ENCODE results near the gene CEP152. TPM values are rescaled to one million over a fixed set of nuclear protein-coding genes. Genes with fewer than 3 reads are reported as not detected.
"Not testable (repeated sequence)": the region's sequence is repeated elsewhere in the genome, so short reads cannot be mapped to it uniquely, and the experiment has no call there.

CEP152 gene
- total RNA-seq, 1 donor, result 5.2 TPM

DNA sequence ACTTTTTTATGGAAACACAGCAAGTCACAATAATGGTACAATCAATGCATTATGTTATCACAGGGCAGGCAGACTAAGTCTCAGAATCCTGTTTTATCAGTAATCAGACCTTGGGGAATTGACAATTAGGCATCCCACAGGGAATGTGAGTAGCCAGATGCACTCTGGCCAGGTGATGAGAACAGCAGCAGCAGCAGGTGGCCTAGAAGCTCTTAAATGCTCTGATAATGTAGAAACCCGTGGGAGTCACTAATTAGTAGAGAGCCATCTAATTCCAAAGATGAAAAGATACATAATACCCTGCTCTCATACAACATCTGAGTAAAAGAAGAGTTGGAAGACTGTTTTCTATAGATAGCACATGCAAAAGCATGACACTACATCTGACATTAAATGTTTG, 12.6 kb downstream of the CEP152 start:
- no peak for DNase-seq (ENCODE audit: low read depth)
- TF ChIP-seq, protein P1, sequence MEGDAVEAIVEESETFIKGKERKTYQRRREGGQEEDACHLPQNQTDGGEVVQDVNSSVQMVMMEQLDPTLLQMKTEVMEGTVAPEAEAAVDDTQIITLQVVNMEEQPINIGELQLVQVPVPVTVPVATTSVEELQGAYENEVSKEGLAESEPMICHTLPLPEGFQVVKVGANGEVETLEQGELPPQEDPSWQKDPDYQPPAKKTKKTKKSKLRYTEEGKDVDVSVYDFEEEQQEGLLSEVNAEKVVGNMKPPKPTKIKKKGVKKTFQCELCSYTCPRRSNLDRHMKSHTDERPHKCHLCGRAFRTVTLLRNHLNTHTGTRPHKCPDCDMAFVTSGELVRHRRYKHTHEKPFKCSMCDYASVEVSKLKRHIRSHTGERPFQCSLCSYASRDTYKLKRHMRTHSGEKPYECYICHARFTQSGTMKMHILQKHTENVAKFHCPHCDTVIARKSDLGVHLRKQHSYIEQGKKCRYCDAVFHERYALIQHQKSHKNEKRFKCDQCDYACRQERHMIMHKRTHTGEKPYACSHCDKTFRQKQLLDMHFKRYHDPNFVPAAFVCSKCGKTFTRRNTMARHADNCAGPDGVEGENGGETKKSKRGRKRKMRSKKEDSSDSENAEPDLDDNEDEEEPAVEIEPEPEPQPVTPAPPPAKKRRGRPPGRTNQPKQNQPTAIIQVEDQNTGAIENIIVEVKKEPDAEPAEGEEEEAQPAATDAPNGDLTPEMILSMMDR (IDR thresholded peaks at IDR 0.05; ENCODE audit: insufficient read depth, low read depth, low read length), result no peak
- H3K4me3 ChIP-seq (ENCODE audit: low read depth, low read length), result no peak overlapping the region

DNA sequence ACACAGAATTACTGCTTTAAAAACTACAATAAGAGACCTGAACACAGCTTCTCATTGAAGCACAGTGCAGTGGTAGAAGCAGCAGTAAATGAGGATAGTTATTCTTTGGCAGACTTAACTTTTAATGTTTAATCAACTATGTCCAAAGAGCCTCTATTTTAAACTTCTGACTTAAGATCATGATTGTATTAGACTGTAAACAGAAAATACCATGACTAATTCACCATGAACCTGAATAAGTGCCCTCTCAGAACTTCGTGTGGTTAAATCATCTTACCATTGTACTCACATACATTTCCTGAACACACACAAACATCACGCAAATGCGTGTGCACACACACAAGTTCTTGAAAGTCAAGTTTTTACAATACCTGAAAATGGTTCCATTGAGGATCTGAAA, 13.9 kb downstream of the CEP152 start:
- no peak for DNase-seq (ENCODE audit: low read depth)
- H3K4me3 ChIP-seq (ENCODE audit: low read depth, low read length), result no peak overlapping the region
- TF ChIP-seq, protein P1 (IDR thresholded peaks at IDR 0.05; ENCODE audit: insufficient read depth, low read depth, low read length), result no peak

DNA sequence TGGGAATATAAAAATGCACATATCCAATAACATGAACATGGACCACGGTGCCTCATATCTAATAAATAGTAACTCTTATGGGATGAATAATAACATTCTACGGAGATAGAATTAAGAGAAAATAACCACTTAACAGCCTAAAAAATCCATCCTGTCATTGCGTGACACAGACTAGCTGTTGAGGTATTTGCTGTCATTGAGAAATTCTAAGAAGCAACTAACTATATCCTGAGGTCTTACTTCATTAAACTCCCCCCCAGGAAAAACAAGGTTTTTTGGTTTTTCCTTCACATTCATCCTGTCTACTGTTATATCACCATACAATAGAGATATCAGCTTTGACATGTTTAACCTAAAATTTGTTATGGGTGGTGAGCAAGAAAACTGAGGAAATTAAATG, 14.3 kb downstream of the CEP152 start:
- H3K4me3 ChIP-seq (ENCODE audit: low read depth, low read length), result no peak overlapping the region
- DNase-seq (ENCODE audit: low read depth), result no peak
- TF ChIP-seq, protein P1 (IDR thresholded peaks at IDR 0.05; ENCODE audit: insufficient read depth, low read depth, low read length), result no peak

DNA sequence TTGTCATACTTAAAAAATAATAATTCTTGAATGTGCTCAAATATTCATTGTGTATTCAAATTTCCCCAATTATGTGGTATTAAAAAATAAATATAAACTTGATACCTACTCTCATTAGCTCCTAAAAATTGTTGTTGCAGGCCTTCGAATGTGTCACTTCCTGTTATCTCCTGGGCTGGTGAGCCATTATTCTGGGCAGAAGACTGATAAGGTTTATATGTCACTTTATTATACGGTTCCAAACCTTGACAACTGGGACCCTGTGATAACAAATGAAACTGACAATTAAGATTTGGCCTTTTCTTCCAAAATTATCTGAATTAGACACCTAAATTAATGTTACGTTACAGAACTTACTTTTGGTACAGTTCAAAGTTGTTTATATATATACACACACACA, 15.0 kb downstream of the CEP152 start:
- H3K4me3 ChIP-seq (ENCODE audit: low read depth, low read length), result no peak overlapping the region
- no peak for DNase-seq (ENCODE audit: low read depth)
- TF ChIP-seq, protein P1 (IDR thresholded peaks at IDR 0.05; ENCODE audit: insufficient read depth, low read depth, low read length), result no peak

DNA sequence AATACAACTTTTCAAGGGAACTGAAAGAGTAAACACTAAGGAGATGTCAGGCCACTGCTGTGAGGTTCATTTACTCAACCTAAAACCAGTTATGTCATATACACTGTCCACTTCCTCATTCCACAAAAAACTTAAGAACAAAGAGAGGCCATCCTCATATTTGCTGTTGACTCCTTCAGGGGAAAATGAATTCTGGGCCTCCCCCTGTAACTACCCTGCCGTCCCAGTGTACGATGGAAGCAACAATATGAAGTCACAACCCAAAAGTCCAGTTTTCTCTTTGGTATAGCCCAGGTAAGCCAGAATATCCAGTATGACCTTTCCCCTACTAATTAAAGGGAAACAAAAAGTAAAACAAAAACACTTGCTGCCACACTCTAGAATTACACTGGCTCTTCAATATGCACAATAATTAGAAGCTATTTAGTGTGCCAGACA, 16.2 kb downstream of the CEP152 start:
- no peak overlapping the region for H3K4me3 ChIP-seq (ENCODE audit: low read depth, low read length)
- DNase-seq (ENCODE audit: low read depth), result peak; percentile 28
- TF ChIP-seq, protein P1 (IDR thresholded peaks at IDR 0.05; ENCODE audit: insufficient read depth, low read depth, low read length), result no peak

DNA sequence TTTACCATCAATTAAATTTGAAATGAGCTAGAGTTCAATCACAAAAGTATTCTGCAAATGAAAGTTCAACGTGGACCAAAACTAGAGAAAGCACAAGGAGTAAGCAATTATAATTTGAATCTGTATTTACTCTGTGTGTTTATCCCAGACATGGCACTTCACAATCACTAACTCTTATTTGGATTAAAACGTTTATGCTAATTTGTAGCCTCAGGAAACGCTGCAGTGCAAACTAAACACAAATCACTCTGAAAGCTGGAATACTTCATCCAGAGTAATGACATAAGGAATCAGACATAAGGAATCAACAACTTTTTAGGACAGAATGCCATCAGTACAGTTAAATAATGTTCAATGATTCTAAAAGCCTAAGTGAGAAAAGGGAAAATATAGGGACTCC, 18.5 kb downstream of the CEP152 start:
- H3K4me3 ChIP-seq (ENCODE audit: low read depth, low read length), result no peak overlapping the region
- TF ChIP-seq, protein P1 (IDR thresholded peaks at IDR 0.05; ENCODE audit: insufficient read depth, low read depth, low read length), result no peak
- no peak for DNase-seq (ENCODE audit: low read depth)

DNA sequence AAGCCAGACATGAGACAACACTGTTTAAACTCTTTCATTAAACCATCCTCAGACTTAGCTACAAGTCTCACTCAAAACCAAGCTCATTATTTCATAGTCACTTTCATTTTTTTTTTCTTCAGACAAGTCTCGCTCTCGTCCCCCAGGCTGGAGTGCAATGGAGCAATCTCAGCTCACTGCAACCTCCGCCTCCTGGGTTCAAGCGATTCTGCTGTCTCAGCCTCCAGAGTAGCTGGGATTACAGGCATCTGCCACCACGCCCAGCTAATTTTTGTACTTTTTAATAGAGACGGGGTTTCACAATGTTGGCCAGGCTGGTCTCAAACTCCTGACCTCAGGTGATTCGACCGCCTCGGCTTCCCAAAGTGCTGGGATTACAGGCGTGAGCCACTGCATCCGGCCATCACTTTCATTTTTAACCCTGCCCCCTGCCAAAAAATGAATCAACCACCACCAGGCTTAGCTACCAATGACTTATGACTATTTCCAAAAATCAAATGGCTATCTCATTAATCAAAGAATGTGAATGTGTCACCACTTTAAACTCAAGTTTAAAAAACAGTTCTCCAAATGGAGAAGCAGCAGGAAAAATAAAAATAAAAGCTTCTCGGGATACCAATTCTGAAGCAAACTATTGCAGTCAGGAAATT, 20.3 kb downstream of the CEP152 start:
- not testable (repeated sequence) for H3K4me3 ChIP-seq (ENCODE audit: low read depth, low read length); DNase-seq (ENCODE audit: low read depth)

Data from fibroblast of villous mesenchyme (primary cell).